HG03066 (cell line): ENCODE data around the gene AHCYL2.
"Not testable (repeated sequence)": the region's sequence is repeated elsewhere in the genome, so short reads cannot be mapped to it uniquely, and the experiment has no call there.

Experiments used
- ATAC-seq: cut with Tn5 transposase; IDR thresholded peaks from one replicate; pipeline ENCODE4 v1.9.1; 2021; ENCODE audit warnings: low read depth; ENCODE audit not compliant: unreplicated experiment

AHCYL2 gene

GRCh38 chr7:129240119-129240820 lies 15.4 kb downstream of the AHCYL2 start:
- no peak for ATAC-seq

- no peak for ATAC-seq
Measured at GRCh38 chr7:129244220-129244619, 19.4 kb downstream of the AHCYL2 start.

GRCh38 chr7:129245533-129245932 lies 20.7 kb downstream of the AHCYL2 start:
- ATAC-seq: no peak

- no peak for ATAC-seq
Measured at GRCh38 chr7:129247087-129247486, 22.3 kb downstream of the AHCYL2 start.

- no peak for ATAC-seq
Measured at GRCh38 chr7:129252128-129252527, 27.3 kb downstream of the AHCYL2 start.

- ATAC-seq: not testable (repeated sequence)
Measured at GRCh38 chr7:129252603-129253002, 27.8 kb downstream of the AHCYL2 start.

GRCh38 chr7:129255800-129256199 lies 31.0 kb downstream of the AHCYL2 start:
- no peak for ATAC-seq

GRCh38 chr7:129256221-129256620 lies 31.4 kb downstream of the AHCYL2 start:
- ATAC-seq: no peak

GRCh38 chr7:129257168-129257567 lies 32.3 kb downstream of the AHCYL2 start:
- ATAC-seq: no peak

GRCh38 chr7:129258649-129259389 lies 34.0 kb downstream of the AHCYL2 start:
- no peak for ATAC-seq

- no peak for ATAC-seq
Measured at GRCh38 chr7:129262324-129262723, 37.5 kb downstream of the AHCYL2 start.

GRCh38 chr7:129263168-129263567 lies 38.3 kb downstream of the AHCYL2 start:
- ATAC-seq: no peak

GRCh38 chr7:129264534-129264933 lies 39.7 kb downstream of the AHCYL2 start:
- ATAC-seq: no peak

- ATAC-seq: no peak
Measured at GRCh38 chr7:129265328-129265727, 40.5 kb downstream of the AHCYL2 start.

- no peak for ATAC-seq
Measured at GRCh38 chr7:129266181-129266580, 41.4 kb downstream of the AHCYL2 start.

GRCh38 chr7:129270077-129270476 lies 45.2 kb downstream of the AHCYL2 start:
- ATAC-seq: no peak

GRCh38 chr7:129271500-129272355 lies 46.9 kb downstream of the AHCYL2 start:
- ATAC-seq: no peak

- no peak for ATAC-seq
Measured at GRCh38 chr7:129273936-129274335, 49.1 kb downstream of the AHCYL2 start.

- no peak for ATAC-seq
Measured at GRCh38 chr7:129277629-129278028, 52.8 kb downstream of the AHCYL2 start.

GRCh38 chr7:129278688-129279087 lies 53.9 kb downstream of the AHCYL2 start:
- ATAC-seq: no peak

GRCh38 chr7:129279757-129280156 lies 54.9 kb downstream of the AHCYL2 start:
- ATAC-seq: no peak
